Esophagus squamous epithelium (tissue), 4 donors: ENCODE results near the gene RO60.

Source experiments
- POLR2A ChIP-seq, 4 donors: fragments of 450-650 bp; IDR thresholded peaks; one replicate each; pipeline ENCODE4 v1.6.1; 2017; ENCODE audit warnings: antibody characterized with exemption in 4 of 4, mild to moderate bottlenecking in 4 of 4, moderate library complexity in 3 of 4
- TF ChIP-seq, protein P1 (sequence below), 6 experiments: fragments of 450-650 bp in 4 of 6; fragments of 200-600 bp in 2 of 6; sonication (generic) in 2 of 6; IDR thresholded peaks; one replicate each; pipeline ENCODE4 v1.5.1; 2016 to 2019; ENCODE audit warnings: antibody characterized with exemption in 6 of 6, mild to moderate bottlenecking in 4 of 6, moderate library complexity in 4 of 6

DNA sequence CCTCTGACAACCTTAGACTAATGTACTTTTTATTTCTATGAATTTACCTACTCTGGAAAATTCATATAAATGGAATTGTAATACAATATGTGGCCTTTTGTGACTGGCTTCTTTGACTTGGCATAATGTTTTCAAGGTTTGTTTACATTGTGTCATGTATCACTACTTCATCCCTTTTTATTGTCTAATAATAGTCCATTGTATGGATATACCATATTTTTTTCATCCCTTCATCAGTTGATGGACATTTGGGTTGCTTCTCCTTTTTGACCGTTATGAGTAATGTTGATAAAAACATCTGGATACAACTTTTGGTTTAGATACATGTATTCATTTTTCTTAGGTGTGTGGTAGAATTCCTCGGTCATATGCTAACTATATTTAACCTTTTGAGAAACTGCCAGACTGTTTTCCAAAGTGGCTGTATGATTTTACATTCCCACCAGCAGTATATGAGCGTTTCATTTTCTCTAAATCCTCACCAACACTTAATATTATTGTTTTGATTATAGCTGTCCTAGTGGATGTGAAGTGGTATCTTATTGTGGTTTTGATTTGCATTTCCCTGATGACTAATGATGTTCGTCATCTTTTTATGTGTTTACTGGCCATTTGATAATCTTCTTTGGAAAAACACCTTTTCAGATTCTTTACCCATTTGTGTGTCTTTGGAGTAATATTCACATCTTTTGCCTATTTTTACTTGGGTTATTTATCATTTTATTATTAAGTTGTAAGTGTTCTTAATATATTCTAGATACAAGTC, 3.5 kb downstream of the RO60 start:
- TF ChIP-seq, protein P1, sequence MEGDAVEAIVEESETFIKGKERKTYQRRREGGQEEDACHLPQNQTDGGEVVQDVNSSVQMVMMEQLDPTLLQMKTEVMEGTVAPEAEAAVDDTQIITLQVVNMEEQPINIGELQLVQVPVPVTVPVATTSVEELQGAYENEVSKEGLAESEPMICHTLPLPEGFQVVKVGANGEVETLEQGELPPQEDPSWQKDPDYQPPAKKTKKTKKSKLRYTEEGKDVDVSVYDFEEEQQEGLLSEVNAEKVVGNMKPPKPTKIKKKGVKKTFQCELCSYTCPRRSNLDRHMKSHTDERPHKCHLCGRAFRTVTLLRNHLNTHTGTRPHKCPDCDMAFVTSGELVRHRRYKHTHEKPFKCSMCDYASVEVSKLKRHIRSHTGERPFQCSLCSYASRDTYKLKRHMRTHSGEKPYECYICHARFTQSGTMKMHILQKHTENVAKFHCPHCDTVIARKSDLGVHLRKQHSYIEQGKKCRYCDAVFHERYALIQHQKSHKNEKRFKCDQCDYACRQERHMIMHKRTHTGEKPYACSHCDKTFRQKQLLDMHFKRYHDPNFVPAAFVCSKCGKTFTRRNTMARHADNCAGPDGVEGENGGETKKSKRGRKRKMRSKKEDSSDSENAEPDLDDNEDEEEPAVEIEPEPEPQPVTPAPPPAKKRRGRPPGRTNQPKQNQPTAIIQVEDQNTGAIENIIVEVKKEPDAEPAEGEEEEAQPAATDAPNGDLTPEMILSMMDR (IDR thresholded peaks at IDR 0.05) = no peak
- TF ChIP-seq POLR2A (IDR thresholded peaks at IDR 0.05) = no peak
